Esophagus muscularis mucosa (tissue), 3 donors: Measurements from ENCODE around the gene SRD5A1.

Source experiments
- POLR2AphosphoS5 ChIP-seq, 2 donors: sonication (generic); formaldehyde crosslinking; IDR thresholded peaks; one replicate each; pipeline ENCODE4 v1.6.1; 2017; ENCODE audit warnings: antibody characterized with exemption in 2 of 2
- TF ChIP-seq, protein P1 (sequence below), 3 experiments: fragments of 200-600 bp in 2 of 3; fragments of 450-650 bp in 1 of 3; sonication (generic) in 2 of 3; IDR thresholded peaks; one replicate each; pipeline ENCODE4 v1.5.1; 2017 to 2019; ENCODE audit warnings: antibody characterized with exemption in 3 of 3, mild to moderate bottlenecking in 2 of 3, moderate library complexity in 1 of 3

DNA sequence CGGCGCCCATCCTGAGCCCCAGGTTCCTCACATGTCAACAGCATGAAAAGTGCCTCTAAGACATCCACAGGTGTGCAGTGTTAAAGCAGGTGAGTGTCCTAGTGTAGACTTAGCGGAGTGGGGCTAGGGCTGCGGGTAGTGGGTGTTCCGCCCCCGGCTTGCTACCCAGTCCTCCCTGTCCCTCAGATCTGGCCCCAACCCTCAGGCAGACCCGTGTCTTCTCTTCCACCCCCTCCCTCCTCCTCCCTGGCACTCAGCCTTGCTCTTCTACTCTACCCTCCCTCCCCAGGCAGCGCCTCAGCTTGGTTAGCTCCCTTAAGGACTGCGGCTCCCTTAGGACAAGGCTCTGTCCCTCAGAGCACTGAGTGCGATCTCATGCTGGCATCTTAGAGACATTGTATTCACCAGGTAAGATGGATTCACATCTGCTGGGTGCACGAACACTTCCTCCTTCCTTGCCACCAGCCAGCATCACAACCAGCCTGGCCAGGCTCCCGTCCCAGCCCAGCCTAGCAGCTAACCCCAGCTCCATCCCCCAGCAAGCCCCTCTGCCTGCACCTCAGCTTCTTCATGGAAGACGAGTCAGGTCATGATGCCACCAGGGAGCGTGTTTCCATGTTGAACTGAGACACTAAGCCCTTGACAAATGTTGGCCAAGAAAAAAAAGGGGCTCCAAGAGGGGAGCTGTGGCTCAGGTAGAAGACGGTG lies 47.1 kb upstream of the SRD5A1 start:
- TF ChIP-seq, protein P1, sequence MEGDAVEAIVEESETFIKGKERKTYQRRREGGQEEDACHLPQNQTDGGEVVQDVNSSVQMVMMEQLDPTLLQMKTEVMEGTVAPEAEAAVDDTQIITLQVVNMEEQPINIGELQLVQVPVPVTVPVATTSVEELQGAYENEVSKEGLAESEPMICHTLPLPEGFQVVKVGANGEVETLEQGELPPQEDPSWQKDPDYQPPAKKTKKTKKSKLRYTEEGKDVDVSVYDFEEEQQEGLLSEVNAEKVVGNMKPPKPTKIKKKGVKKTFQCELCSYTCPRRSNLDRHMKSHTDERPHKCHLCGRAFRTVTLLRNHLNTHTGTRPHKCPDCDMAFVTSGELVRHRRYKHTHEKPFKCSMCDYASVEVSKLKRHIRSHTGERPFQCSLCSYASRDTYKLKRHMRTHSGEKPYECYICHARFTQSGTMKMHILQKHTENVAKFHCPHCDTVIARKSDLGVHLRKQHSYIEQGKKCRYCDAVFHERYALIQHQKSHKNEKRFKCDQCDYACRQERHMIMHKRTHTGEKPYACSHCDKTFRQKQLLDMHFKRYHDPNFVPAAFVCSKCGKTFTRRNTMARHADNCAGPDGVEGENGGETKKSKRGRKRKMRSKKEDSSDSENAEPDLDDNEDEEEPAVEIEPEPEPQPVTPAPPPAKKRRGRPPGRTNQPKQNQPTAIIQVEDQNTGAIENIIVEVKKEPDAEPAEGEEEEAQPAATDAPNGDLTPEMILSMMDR (IDR thresholded peaks at IDR 0.05) = no peak
- TF ChIP-seq POLR2AphosphoS5 (IDR thresholded peaks at IDR 0.05) = no peak
